Prostate gland (tissue), 2 donors: ENCODE results near the gene MYH6.

Experiments
- CTCF ChIP-seq, 4 experiments: fragments of 200-600 bp in 2 of 4; fragments of 450-650 bp in 2 of 4; sonication (generic) in 2 of 4; IDR thresholded peaks; 1 replicate in 3 of 4; 2 replicates in 1 of 4; pipeline ENCODE4 v1.5.1; 2016 to 2019; ENCODE audit warnings: antibody characterized with exemption in 4 of 4, mild to moderate bottlenecking in 2 of 4, moderate library complexity in 2 of 4
- POLR2A ChIP-seq: fragments of 450-650 bp; IDR thresholded peaks from one replicate; pipeline ENCODE4 v1.6.1; 2016; ENCODE audit warnings: antibody characterized with exemption, mild to moderate bottlenecking
- POLR2AphosphoS5 ChIP-seq: sonication (generic); formaldehyde crosslinking; IDR thresholded peaks from one replicate; pipeline ENCODE4 v1.6.1; 2017; ENCODE audit warnings: antibody characterized with exemption

- TF ChIP-seq CTCF (IDR thresholded peaks at IDR 0.05) (no peak), POLR2AphosphoS5 (no peak), POLR2A (no peak)
Measured at GRCh38 chr14:23430723-23431085, 22.6 kb upstream of the MYH6 start.
